CD4-positive, alpha-beta T cell treated with Interleukin-4 for 4 hours (primary cell): Measurements from ENCODE around the gene ACTC1.

Experiments
- DNase-seq: peaks from one replicate; pipeline ENCODE4 v3.0.0-alpha.2; 2020

ACTC1 gene

DNA sequence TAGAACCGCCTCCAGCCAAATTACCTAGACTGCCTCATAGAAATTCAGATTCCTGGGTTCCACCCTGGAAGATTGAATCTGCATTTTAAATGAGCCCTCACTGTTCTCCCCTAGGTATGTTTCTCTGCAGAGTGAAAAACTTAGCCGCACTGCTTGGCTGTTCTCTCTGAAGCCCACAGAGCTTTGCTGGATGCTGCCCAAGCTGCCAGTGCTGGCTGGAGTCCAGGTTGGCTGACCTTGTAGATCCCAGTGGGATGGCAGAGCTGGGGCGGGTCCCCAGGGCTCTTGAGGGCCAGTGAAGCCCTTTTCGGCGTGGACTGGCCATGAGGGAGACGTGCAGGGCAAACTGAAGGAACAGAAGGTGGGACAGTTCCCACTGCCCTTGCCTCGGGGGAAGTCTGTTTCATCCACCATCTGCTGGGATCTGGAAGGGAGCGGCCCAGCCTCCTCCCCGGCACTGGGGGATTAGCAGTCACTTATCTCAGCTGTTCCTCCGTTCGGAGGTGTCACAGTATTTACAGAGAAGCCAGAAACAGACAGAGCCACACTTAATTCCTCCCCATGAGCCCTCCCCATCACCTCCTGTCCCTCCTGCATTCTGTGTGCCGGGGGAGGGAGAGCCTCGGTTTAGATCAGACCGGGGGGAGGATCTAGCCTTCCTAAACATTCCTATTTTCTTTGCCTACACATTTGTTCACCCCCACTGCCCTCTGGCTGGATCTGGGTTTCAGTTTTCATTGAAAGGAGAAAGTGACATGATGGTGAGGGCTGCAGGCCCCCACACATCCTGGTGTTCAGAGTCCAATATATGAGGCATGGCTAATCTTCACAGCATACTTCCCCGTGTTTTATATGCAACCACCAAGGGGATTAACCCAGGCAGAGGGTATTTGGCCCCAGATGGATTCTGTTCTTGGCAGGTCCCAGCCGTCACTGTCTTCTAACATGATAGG is 4.1 kb upstream of the ACTC1 start:
- no peak for DNase-seq

DNA sequence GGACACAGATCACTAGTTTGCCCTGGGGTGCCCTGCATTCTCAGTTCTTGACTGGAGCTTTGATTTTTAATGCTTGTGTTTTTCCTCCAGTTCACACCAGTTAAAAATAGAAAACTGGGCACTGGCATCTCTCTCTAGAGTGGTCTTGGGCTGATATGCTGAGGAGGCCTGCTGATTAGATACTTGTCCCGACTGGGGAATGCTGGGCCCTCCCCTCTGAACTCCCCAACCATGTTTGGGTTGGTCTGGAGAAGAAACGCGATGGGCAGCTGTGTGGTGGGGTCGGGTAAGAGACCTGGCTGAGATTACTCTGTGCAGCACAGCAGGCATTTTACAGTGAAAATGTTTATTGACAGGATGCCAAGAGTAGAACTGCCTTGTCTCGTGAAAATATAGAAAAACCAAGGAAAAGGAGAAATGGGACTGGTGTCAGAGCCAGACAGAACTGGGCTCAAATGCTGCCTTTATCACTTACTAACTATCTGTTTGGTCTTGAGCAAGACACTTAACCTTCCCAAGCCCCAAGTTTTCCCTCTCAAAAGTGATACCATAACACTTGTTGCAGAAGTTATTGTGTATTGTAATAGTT is 1.6 kb upstream of the ACTC1 start:
- DNase-seq, result no peak

DNA sequence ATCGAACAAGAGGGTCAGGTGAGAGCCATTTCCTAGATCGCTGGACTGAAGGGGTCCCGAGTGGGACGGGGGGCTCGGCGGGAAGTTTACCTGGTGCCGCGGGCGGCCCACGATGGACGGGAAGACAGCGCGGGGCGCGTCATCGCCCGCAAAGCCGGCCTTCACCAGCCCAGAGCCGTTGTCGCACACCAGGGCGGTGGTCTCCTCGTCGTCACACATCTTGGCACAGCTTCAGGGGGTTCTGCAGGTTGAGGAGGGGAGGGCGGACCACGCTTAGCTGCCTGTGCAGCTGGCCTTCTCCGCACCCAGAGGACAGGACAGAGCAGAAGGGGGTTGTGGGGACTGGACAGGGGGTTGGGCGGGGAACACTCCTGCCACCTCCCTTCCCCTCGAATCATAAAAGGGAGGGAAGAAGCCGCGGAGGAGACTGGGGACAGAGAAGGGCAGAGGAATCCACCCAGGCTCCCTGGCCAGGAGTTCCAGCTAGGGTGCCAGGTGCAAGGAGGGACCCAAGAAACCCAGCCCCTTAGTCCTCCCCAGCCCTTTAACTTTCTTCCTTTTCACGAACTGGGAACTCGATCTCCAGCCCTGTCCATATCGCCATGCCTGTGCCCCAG is 651 bp downstream of the ACTC1 start:
- no peak for DNase-seq

DNA sequence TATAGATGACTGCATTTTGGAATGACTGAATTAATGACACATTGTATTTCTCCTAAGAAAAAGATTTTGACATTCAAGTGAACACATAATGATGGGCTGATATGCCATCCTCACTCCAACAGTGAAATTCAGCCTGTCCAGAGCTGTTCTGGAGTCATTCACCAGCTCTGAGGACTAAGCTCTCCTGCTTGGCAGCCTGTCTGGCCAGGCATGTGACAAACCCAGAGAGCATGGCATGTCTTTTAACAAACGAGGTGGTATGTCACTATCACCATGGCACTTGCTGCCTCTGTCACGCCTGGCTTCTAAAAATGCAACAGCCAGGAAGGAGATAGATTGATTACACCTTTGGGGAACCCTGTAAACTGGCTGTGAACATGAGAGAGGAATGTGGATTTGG is 1.4 kb downstream of the ACTC1 start:
- DNase-seq, result no peak

DNA sequence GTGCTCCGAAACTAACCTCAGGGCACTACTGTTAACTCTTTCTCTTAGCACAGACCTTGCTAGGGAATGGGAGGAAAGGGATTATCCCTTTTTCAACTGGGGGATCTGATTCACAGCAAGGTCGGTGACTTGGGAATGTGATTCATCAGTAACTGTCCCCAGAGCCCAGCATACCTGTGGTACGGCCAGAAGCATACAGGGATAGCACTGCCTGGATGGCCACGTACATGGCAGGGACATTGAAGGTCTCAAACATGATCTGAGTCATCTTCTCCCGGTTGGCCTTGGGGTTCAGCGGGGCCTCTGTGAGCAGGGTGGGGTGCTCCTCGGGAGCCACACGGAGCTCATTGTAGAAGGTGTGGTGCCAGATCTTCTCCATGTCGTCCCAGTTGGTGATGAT is 2.3 kb downstream of the ACTC1 start:
- no peak for DNase-seq

DNA sequence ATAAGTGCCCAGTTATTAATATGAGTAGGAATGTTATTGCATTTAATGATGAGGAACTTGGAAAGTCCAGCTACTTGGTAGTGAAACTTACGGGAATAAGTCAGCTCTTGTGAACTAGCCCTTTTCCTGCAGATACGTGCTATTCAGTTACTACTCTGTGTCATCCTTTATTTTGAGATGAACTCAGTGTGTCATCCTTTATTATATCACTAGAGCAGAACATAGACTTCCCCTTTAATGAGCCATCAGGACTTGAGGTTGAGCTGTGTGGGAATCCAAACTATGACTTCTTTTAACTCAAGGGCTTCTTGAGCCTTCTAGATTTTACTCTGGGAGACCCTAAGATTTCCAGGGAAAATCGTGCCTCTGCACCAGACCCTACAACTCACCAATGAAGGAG is 3.6 kb downstream of the ACTC1 start:
- DNase-seq, result no peak

DNA sequence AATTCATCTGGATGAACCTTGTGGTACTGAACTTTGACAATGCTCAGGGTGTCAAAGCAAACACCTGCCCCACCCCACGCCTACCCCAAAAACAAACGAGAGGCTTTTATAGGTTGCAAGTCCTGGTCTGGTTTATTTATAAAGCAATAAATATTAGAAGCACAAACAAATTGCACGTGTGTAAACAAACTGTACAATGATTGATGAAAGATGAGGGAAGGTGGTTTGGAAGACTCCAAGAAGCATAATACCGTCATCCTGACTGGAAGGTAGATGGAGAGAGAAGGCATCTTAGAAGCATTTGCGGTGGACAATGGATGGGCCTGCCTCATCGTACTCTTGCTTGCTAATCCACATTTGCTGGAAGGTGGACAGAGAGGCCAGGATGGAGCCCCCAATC is 5.2 kb downstream of the ACTC1 start:
- no peak for DNase-seq

DNA sequence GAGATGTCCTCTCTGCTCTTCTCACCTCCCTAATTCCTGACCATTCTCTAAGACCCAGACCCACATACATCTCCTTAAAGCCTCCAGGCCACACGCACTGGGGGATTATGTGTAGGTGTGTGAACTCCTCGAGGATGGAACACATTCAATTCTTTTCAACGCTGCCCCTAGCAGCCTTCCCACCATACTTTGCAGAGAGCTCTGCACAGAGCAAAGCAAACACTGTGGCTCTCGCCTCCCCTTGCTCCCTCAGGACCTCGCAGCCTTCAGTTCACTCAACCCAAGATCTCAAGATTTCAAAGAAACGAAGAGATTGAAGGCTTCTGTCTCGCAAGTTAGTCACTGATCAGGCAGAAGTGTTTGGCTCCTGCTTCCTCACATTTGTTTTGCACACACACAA is 6.0 kb downstream of the ACTC1 start:
- DNase-seq, result no peak

DNA sequence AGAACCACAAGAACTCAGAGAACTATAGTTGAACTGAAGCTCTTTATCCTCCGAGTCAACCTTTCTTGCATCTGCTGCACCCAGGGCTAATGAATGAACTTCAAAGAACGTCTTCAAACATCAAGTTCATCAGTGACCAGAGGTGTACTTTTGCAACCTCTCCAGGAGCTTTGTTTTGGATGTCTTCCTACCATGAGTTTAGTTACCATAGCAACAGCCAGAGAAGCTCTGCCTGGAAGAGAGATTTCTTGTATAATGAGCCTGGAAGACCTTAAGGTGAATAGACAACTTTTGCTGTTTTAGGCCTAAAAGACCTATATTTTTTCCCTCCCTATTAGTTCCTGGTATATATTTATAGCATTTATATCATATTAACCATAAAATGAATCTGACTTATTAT is 9.1 kb downstream of the ACTC1 start:
- DNase-seq, result no peak

DNA sequence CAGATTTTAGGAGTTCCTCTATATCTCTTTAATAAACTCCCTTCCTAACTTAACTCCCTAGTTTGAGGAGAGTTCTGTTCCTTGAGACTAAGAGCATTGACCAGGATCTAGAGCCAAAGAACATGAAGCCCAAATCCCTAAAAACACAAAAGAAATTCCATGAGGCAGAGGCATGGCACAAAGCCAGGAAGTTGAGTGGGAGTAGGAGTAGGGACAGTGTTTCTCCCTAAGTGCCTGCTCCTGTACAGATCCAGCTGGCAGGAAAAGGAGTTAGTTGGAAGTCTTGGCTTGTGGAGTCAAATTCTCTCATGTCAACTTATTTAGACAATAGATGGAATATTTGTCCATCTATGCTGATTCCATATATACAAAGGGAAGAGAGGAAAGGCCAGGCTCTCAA is 11.4 kb downstream of the ACTC1 start:
- no peak for DNase-seq

DNA sequence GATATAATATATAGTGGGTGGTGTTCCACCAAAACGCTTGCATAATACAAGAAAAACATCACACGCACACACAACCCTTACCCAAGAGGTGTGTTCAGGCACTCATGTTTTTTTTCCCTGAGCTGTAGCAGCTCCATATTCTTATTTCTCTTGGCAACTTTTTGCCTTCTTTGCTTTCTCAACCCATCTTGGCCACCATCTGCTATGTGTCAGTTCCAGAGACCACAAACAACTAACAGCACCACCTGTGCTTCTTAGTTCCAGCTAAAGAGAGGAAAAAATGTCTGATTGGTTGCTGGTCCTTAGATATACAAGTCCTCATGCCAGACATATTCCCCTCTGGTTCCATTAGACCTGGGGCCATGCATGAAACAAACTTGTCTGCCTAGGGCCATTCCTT is 11.9 kb downstream of the ACTC1 start:
- no peak for DNase-seq

DNA sequence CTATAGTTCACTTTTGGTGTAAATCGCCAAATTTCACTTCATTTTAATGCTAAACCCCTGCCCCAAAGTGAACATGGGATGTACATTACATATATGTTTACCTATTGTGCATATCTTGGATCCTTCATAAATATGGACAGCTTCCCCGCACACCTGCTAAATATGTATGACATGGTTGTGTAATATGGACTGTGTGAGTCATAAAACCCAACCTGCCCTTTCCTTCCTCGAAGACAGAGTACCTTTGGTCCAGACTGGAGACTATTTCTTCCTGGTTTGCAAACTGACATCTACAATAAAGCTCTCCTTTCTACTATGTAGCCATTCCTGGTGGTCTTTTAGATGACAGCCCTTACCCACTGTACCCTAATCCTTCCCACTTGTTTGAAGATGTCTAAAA is 12.4 kb downstream of the ACTC1 start:
- no peak for DNase-seq

DNA sequence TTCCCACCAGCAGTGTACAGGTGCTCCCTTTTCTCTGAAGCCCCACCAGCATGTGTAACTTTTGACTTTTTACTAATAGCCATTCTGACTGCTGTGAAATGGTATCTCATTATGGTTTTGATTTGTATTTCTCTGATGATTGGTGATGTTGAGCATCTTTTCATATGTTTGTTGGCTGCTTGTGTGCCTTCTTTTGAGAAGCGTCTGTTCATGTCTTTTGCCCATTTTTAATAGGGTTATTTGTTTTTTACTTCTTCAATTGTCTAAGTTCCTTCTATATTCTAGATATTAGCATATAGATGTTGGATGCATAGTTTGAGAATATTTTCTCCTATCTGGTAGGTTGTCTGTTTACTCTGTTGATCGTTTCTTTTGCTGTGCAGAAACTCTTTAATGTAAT is 14.6 kb downstream of the ACTC1 start:
- no peak for DNase-seq

DNA sequence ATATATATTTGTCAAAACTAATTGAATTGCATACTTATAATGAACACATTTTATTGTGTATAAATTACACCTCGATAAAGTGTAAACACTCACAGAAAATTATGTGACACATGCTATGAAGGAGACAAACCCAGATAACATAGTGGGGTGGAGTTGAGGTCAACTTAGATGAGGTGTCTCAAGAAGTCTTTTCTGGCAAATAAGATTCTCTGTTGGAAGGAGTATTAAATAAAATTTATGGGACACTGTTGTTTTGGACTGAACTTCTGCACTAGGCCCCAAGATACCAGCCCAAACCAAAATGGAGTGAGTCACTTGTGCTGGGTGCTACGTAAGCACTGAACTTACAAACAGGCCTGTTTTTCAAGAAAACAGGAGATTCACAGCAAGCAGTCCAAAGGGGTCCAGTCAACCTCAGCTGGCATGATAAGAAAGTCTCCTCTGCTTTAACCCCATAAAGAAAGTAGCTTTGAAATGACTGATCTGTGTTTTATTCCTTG is 18.7 kb downstream of the ACTC1 start:
- DNase-seq, result no peak

DNA sequence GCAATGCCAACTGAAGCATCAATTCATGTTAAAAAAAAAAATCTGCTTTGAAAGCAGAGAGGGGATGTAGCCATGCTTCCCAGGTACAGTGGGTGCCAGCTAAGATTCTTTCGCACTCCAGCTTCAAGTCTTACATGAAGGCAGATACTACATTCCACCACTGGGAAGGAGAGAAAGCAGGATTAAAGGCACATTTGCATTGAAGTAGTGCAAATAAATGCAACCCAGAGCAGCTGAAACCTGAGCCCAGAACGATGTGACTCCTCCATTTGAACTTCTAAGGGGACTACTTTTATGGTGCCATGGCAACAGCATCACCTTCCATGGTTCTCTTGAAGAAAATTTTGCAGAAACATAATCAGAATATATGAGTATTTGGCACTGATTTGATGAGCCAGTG is 21.4 kb downstream of the ACTC1 start:
- no peak for DNase-seq

DNA sequence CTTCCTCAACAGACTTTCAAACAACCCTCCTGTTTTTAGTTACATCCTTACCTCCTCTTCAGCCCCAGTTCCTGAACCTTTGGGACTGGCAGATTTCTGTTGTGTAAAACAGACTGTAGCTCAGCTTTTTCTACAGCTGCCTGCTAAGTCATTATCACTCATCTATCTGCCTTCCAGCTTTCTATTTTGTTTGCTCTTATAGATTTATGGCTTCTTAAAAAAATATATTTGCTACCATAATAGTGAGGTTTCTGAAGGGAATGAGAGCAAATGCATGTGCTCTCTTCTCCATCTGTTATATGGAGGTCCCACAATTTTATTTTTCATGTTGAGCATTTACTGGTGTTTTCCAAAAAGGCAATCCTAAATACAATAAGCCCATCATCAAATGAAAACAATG is 22.3 kb downstream of the ACTC1 start:
- DNase-seq, result no peak

DNA sequence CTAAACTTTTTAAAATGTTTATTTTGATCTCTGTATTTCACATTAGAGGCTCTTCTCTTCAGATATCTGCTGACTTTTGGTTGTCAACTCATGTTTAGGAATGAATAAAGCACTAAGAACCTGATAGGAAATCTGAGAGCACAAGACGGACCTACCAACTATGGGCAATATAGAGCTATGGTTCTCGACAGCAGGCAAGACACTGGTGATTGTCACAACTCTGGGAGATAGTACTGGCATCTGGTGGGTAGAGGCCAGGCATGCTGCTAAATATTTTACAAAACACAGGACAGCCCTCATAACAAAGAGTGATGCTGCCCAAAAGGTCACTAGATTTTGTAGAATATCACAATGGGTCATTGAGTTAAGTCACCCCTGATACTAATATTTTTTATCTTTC is 23.0 kb downstream of the ACTC1 start:
- DNase-seq, result no peak

DNA sequence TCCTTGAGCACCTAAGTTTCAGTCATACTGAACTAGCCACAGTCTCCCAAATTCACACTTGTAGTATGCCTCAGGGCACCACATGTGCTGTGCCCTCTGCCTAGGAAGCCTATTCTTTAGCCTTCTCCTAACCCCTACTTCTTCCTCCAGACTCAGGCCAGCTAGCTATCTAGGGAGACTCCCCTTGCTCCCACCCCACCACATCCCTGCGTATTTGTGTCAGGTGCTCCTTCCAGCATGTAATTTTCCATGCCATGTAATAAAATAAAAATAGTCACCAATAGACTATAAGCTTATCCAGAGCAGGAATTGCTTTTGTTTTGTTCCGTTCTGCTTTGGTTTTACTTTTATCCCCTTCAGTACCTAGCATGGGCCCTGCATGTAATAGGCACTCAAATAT is 25.6 kb downstream of the ACTC1 start:
- DNase-seq, result no peak

DNA sequence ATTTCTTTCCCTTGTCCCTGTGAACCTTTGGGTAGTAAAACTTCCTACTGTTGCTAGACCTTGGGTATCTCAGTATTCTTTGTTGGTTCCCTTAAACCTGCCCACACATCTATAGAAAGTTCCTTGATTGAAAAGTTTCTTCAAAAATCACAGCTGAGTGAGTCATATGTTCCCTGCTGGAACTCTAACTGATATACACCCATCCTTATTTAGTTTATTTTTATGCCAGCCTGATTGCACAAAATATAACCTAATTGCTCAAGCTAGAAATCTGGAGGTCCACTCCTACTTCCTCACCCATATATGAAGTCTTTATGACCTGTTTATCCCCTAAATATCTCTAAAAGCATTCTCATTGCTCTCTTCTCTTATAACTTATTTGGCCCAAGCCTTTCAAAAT is 26.8 kb downstream of the ACTC1 start:
- DNase-seq, result no peak

DNA sequence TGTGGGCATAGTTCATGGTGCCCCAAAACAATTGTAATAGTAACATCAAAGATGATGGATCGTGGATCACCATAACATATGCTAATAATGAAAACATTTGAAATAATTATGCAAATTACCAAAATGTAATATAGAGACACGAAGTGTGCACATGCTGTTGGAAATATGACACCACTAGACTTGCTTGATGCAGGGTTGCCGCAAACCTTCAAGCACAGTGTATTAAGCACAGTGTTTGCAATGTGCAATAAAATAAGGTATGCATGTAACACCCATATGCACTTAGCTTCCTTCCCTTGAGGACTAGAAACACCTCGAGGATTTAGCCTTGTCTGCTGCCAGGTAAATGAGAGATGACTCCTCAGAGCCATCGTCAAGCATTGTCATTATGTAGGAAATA is 29.6 kb downstream of the ACTC1 start:
- DNase-seq, result no peak

DNA sequence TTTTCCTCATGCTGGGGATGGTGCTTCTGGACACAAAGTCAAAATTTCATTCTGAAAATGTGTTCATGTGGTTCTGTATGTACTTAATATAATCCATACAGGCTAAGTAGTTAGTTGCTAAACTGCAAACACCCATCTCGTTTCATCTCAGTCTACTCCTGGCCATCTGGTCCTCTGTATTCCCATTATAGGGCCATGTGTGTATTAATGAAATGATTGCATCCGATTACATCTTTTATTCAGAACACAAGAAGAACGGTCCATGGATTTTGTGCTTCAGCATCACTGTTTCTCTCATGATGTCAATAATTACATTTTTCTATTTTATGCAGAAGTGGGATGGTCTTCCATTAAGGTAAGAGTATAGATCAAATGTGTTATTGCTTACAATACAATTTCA is 34.4 kb downstream of the ACTC1 start:
- DNase-seq, result no peak

DNA sequence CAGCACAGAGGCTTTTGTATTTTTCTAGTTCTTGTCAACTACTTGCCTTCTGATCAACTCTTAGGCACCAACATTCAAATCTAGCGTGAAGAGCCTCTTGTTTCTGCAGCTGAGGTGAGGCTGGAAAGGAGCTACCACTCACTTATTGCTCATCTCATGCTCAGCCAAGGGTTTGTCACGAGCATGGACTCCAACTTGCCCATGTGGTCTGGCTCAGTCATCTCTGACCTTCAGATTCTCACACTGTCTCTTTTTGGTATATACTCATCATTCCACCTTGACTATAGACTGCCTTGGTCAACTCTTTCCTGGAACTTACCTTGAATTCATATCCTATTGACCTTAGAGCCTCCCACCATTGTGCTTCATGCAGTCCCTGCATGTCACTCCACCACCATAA is 35.4 kb downstream of the ACTC1 start:
- no peak for DNase-seq

DNA sequence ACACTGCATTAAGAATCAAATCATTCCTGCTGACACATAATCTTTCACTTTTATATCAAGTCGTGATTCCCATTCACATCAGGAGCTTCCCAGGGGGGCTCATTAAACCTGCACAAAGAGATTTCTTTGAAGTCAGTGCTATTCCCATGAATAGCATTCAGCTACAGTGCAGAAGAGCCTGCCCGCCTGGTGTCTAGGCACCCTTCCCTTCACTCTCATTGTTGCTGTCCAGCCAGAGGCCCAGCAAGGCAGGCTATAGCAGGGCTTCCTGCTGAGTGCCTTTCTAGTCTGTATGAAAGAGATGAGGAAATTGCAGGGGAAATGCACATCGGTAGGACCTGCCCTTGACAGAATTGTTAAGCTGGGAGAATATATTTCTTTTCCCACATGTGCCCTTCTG is 36.0 kb downstream of the ACTC1 start:
- no peak for DNase-seq

DNA sequence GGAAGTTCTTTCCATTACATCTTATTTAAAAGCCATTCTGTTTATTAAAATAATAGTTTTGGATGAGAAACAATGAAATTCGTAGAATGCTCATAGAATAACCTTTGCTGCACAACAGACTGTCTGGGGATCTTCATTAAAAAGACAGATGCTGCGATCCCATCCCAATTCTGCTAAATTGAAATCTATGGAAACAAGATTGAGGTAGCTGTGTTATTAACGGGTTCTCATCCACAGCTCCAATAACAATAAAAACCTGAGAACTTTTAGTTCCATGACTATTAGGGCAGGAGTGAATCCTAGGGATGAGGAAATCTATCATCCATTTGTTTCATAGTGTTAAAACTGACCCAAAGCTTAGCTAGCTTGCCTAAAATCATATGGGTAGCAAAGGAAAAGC is 38.1 kb downstream of the ACTC1 start:
- no peak for DNase-seq
